Measurements from ENCODE around the gene STYXL1.
A peak's percentile ranks its signal among the peaks of the same experiment; 100 is the strongest.
"Not testable (repeated sequence)": the region's sequence is repeated elsewhere in the genome, so short reads cannot be mapped to it uniquely, and the experiment has no call there.

Gene STYXL1

DNA sequence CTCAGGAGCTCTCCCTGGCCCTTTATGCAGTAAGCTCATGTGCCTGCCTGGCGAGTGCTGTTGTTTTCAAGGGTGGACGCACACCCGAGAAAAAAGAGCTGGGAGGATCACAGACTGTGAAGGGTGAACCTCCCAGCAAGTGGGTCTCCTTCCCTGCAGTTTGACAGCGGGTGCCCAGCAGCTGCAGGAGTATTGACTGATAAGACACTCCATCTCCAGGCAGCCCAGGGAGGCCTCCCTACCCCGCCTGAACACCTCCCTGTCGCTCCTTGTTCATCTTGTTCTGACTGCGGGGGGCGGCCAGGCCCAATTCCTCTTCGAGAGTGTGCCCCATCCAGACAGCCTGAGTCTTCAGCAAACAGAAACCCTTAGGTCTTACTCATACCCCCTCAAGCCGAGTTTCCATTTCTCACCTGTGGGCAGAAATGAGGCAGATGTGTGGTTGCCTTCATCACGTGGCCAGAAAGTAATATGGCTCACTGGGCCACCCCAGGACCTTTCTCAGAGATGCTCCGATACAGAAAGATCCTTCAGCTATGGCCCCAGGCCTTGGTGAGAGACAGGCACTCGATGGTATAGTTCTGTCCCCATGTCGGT lies 17.3 kb upstream of the STYXL1 start:
- DNase-seq (ENCODE audit: low spot score) = no peak

DNA sequence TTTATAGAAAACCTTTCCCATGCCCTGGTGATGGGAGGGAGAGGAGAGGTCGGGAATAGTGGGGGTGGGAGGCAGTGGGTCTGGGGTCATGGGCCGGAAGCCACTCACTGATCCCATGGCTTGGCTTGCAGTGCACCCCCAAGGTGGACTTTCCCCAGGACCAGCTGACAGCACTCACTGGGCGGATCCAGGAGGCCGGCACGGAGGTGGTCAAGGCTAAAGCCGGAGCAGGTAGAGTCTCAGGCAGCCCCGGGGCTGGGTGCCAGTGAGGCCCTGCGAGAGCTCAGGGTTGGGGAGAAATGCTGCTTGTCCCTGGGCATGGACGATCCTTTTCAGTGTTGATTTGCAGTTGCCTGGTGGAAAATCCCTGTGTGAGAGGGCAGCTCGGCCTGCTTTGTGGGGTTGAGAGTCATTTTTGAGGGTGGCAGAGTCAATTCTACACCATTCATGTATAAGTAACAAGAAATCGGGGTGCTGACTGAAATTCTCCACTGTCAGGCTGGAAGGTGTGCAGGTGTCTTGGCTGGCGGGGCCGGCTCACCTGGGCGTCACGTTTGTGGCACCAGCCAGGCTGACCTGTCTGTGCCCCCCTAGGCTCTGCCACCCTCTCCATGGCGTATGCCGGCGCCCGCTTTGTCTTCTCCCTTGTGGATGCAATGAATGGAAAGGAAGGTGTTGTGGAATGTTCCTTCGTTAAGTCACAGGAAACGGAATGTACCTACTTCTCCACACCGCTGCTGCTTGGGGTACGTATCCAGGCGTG lies 16.6 kb upstream of the STYXL1 start:
- DNase-seq (ENCODE audit: low spot score) = no peak

DNA sequence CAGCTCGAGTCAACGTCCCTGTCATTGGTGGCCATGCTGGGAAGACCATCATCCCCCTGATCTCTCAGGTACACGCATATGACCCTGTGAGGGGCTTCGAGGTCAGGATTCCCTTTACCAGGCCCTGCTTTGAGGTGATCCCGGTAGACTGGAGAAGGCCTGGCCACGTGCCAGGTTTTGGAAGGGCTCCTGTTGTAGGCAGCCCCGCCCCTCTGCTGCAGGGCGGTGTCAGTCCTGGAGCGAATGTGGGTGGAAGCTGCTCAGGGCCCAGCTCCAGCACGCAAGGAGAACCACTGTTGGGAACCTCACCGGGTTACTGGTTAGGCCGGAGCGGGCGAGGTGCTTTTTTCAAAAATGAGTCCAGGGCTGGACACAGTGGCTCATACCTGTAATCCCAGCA lies 15.7 kb upstream of the STYXL1 start:
- peak; percentile 61 for DNase-seq (ENCODE audit: low spot score)

DNA sequence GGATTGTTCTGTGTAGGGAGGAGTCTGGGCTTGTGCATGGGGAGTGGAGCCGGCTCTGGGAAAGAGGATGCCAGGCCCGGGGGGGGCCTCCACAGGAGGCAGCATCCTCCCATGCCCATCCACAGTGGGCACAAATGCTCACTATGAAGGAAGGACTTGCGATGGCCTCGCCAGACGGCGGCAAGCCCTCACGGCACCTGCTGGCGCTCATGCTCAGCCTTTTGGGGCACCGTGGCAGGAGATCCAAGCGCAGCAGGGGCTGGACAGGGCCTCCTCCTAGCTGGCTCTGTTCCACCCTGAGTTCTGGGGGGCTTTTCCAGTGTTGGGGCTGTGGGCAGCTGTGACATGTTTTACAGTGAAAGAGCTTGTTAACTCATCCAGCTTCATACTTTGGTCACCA lies 15.3 kb upstream of the STYXL1 start:
- DNase-seq (ENCODE audit: low spot score) = no peak

DNA sequence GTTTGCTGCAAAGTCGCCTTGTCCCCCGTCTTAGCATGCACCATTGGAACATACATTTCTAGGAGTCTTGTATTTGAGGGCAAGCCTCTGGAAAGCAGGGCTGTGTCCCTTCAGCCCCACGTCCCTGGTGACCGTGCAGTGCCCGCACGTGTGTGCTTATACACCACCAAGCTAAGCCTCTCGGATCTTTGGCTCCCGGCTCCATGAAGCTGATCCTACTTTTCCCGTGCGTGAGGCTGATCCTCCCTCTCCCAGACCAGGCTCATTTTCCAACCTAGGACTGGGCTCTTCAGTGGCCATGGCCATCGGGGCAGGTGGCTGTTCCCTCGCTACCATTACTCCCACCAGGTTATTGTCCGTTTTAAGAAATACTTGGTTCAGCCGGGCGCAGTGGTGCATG lies 14.5 kb upstream of the STYXL1 start:
- DNase-seq (ENCODE audit: low spot score) = no peak

DNA sequence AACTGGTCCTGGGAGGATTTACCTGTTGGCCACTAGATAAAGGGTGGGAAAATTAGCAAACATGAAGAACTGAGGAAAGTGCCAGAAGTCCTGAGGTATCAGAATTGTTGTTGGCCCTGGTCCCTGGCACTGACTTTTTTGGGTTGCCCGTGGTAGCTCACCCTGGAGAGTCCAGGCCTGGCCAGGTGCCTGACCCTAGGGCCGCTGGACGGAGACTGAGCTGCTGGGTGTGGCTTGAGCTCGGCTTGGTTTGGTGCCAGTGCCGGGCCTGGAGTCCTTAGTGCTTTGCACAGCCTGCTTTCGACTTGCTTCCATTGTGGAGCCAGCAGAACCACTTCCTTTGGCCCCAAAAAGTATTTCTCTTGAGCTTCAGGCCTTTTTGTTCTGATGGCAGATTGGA lies 13.0 kb upstream of the STYXL1 start:
- DNase-seq (ENCODE audit: low spot score) = no peak

DNA sequence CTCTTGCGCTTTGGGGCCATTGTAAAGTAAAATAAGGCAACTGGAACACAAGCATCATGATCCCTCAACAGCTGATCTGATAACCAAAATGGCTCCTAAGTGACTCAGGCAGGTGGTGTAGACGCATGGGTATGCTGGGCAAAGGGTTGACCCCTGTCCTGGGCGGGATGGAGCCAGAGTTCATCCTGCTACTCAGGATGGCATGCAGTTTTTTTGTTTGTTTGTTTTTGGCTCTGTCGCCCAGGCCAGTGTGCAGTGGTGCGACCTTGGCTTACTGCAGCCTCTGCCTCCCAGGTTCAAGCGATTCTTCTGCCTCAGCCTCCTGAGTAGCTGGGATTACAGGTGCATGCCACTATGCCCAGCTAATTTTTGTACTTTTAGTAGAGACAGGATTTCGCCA lies 10.9 kb upstream of the STYXL1 start:
- not testable (repeated sequence) for DNase-seq (ENCODE audit: low spot score)

DNA sequence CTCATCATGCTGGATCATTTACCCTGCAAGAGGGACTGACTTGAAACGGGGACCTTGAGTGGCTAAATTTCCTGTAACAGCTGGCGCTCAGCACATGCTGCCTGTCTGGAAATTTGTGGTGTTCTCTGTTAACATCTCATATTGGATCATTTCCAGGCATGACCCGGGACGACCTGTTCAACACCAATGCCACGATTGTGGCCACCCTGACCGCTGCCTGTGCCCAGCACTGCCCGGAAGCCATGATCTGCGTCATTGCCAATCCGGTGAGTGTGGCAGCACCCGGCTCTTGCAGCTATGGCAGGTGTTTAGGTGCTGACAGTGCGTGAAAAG lies 10.0 kb upstream of the STYXL1 start:
- DNase-seq (ENCODE audit: low spot score) = no peak

DNA sequence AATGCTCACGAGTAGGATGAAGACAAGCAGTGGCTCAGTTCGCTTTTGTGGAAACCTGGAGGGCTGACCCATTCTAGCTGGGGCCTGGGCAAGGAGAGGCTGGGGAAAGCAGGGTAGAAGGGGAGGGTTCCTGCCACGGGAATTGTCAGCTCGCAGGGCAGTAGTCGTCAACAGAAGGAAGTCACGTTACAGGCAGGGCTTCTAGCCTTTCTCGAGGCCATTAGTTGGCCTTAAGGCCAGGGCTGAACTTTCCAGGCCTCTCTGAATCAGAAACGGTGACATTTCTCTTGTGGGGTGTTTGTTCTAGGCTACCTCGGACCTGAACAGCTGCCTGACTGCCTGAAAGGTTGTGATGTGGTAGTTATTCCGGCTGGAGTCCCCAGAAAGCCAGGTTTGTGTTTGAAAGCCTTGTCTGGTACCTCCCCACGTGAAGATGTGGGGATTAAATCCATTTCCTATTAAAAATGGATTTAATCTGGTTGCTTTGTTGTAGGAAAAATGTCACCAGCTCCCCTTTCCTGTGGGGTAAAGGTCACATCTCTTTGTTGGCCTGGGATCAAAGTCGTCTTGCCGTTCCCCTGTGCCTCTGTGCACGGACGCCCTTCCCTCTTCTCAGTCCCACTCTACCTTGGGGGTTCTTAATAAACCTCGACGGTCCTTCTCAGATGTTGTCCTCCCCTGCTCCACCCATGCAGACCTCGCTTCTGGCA lies 9.5 kb upstream of the STYXL1 start:
- DNase-seq (ENCODE audit: low spot score) = no peak

DNA sequence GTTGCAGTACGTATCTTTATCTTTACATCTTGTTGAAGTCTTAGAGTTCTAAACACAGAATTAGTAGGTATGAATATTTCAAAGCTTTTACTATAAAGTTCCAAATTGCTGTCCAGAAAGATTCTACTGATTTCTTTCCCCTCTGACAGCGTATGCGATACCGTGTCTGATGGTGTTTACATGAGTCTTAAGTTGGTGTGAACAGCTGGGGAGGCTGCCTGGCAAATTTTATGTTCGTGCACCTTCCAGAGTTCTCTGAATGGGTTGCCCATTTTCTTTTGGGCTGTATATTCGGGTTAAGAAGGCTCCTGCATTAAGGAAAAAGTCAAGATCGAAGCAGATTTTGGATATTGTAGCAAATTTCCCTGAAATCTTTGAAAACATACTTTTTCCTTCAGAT lies 8.4 kb upstream of the STYXL1 start:
- DNase-seq (ENCODE audit: low spot score) = no peak

DNA sequence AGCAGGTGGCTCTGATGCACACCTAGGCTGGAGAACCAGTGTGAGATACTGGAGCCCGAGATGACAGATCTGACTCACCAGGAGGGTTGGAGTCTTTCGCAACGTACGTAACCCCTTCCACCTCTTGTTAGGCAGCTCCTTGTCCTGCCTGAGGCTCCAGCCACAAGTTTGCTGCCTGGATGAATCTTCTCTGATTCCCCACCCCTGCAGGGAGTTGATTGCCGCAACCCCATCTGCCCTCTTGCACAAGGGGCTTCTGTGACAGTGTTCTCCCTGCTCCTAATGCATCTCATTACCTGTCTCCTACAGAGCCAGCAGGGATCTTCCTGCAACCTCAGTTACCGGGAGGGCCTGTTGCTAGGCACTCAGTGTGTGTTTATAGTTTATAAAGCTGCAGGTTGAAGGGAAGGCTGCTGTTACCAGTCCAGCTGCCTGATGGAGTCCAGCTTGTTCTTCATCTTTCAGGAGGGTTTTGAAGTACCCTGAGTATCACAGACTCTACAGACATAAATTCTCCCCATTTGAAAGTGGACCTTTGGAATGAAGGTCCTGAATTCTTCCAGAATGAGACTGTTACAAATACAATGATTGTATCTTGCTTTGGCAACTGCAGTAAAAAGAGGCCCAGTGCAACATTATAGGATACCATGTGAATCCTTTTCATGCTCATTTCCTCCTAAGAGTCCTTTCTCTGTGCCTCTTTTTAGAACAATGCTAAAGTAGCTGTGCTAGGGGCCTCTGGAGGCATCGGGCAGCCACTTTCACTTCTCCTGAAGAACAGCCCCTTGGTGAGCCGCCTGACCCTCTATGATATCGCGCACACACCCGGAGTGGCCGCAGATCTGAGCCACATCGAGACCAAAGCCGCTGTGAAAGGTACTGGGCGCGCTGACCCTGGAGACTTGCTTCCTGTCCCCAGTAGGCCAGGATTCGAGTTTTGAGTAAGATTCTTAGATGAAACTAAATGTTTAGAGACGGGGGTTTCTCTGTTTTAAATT lies 6.6 kb upstream of the STYXL1 start:
- DNase-seq (ENCODE audit: low spot score) = no peak

DNA sequence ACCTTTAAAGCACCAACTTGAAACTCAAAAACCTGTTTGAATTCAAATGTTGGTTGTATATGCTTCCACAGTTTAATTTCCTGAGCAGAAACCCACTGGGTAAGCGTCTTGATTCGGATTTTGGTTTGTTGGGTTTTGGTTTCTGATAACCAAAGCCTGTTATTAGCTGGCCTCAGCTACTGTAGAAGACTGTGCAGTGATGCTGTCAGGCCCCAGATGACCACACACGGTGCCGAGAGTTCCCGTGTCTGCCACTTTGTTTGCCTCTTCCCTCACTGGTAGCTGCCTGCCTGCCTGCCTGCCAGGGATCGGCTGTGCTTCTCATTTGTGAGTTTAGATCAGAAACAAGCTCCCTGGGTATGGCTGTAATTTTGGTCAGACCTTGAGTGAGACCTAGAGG lies 5.7 kb upstream of the STYXL1 start:
- DNase-seq (ENCODE audit: low spot score) = no peak

DNA sequence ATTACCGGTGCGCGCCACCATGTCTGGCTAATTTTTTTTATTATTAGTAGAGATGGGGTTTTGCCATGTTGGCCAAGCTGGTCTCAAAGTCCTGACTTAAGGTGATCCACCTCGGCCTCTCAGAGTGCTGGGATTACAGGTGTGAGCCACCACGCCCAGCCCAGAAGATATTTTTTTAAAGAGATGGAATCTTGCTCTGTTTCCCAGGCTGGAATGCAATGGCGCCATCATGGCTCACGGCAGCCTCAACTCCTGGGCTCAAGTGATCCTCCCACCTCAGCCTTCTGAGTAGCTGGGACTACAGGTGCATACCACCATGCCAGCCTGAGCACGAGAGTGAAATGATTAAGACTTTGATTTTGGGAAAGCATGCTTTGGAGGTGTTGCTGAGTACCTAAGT lies 4.9 kb upstream of the STYXL1 start:
- DNase-seq (ENCODE audit: low spot score) = not testable (repeated sequence)

DNA sequence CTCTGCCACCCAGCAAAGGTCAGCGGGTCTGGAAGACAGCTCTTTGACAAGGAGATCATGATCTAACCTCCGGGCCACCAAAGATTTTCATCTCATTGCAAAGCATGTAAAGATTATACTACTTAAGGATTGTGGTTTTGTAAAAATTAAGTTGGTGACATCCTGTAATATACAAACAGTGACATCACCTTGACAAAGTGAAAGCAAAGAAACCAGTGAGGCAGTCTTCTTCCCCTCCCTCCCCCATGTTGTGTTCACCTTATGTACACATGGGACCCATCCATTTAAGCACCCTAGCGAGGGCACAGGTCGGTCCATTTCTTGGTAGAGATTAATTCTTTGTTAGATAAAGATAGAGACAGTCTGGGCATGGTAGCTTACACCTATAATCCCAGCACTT lies 4.0 kb upstream of the STYXL1 start:
- DNase-seq (ENCODE audit: low spot score) = no peak

DNA sequence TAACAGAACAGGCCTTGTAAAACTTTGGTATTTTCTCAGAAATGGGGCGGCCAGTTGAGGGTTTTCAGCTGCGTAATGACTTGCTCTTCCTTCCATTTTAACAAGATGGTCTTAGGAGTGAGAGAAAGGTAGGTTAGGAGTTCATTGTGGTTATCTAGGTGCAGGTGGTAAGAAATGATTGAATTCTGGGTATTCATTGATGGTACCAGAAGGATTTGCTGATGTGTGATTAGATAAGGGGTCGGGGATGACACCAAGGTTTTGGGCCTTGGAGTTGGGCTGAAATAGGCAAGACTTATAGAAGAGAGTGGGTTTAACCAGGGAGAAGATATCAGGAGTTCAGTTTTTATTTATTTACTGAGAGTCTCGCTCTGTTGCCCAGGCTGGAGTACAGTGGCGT lies 2.7 kb upstream of the STYXL1 start:
- DNase-seq (ENCODE audit: low spot score) = no peak

DNA sequence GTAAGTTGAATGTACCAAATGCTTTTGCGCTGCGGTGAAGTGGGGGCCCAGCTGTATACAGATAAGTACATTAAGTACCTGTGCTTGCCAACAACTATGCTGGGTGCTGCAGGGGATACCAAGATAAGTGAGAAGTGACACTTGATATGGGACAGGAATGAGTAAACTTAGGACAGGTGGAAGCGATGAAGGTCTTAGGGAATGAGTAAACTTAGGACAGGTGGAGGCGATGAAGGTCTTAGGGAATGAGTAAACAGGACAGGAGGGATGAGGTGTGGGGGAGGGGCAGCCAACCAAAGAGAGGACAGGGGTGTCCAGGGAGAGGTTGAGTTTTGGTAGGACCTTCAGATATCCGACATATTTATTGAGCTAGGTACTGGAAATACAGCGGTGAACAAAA lies 1.5 kb upstream of the STYXL1 start:
- no peak for DNase-seq (ENCODE audit: low spot score)

DNA sequence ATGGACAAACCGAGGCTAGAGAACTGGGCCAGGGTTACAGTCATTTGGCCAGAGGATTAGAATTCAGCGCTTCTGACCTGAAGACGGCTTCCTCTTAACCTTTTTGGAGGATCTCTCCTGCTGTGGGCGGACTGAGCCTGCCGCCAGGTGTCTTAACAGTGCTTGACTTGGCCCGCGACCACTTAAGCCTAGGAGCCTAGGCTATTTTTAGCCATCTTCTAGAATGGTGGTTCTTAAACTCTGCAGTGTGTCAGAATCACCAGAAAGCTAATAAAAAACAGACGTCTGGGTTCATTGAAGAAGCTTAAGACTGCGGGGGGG lies 828 bp upstream of the STYXL1 start:
- DNase-seq (ENCODE audit: low spot score) = peak; percentile 33

DNA sequence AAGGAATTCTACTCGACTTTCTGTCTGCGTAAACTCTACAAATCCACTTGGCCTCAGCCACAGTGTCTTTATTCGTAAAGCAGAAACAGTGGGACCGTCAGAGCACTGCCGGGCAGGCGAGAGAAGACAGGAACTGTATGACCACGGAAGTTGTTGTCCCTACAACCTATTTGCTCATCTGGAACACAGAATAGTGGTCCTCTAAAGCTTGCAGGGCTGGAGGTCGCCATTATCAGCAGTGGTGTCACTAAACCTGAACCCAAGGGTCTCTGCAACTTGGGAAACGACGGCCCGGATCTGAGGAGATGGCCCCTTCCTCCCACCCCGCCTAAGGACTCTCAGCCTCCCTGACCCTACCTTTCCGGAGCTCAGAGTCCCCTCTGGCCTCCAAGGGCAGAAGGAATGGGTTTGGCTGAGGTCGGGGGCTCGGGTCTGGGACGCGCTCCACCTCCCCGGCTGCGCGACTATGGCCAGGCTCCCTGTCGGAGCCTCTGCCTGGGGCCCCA lies 442 bp downstream of the STYXL1 start:
- peak; percentile 27 for DNase-seq (ENCODE audit: low spot score)

DNA sequence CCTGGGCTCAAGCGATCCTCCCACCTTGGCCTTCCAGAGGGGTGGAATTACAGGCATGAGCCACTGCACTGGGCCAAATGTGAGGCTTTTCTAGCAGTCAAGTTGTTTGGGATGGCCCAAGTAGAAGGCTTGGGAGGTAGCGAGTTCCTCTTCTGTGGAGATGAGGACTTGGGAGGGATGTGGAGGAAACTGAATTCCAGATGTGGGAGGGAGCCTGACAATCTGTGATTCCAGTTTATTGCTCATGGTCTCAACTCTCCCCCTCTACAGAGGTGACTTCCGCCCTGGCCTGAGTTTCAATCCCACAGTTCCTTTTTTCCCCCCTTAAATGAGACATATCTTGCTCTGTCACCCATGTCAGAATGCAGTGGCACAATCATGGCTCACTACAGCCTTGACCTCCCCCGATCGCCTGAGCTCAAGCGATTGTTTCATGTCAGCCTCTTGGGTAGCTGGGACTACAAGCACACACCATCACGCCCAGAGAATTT lies 3.4 kb downstream of the STYXL1 start:
- no peak for DNase-seq (ENCODE audit: low spot score)

DNA sequence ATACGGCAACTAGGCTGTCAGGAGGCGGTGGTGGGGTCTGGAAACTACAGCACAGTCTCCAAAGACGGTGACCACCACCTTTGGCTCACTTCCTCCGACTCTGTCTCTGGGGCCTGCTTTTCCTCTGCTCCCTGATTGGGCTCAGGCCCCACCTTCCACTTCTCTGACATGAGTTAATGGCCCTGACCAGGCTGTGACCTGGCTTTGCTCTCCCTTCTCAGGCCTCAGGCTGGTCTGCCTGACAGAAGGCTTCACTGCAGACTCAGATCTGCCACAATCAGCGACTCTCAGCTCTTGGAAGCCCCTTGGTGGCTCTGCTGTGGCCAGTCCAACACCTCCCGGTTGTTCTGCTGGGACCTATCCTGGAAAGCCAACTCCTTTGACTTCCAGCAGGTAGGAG lies 7.7 kb downstream of the STYXL1 start:
- DNase-seq (ENCODE audit: low spot score) = no peak

DNA sequence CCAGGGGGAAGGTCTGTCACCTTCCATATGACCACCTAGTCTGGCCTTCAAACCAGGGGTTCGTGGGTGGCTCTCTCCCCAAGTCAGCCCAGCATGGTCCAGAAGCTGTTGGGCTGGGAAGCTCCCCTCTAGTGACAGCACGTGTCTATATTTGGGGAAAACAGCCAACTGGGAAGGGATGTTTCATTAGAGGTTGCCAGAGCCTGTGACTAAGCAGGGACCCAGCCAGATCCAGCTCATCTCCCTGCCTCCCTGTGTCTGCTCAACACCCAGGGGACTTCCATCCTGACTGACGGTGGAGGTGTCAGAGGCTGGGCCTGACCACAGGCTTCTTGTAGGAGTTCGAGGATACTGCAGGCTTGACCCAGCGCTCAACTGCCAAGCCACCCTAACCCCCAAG lies 10.5 kb downstream of the STYXL1 start:
- DNase-seq (ENCODE audit: low spot score) = no peak

DNA sequence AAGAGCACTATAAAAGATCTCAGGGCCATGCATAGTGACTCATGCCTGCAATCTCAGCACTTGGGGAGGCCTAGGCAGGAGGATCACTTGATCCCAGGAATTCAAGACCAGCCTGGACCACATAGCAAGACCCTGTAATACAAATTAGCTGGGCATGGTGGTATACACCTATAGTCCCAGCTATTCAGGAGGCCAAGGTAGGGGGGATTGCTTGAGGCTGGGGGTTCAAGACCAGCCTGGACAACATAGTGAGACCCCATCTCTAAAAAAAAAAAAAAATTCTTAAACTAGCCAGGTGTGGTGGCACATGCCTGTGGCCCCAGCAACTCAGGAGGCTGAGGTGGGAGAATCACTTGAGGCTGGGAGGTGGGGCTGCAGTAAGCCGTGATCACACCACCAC lies 15.8 kb downstream of the STYXL1 start:
- no peak for DNase-seq (ENCODE audit: low spot score)

All from SW480 (cell line).